ELF-1 (cell line): ENCODE results near the gene EIF4E2.

Source experiments
- DNase-seq: peaks from one replicate; pipeline ENCODE4 v3.0.0-alpha.2; 2016; ENCODE audit warnings: low read depth, low spot score

Gene EIF4E2

DNA sequence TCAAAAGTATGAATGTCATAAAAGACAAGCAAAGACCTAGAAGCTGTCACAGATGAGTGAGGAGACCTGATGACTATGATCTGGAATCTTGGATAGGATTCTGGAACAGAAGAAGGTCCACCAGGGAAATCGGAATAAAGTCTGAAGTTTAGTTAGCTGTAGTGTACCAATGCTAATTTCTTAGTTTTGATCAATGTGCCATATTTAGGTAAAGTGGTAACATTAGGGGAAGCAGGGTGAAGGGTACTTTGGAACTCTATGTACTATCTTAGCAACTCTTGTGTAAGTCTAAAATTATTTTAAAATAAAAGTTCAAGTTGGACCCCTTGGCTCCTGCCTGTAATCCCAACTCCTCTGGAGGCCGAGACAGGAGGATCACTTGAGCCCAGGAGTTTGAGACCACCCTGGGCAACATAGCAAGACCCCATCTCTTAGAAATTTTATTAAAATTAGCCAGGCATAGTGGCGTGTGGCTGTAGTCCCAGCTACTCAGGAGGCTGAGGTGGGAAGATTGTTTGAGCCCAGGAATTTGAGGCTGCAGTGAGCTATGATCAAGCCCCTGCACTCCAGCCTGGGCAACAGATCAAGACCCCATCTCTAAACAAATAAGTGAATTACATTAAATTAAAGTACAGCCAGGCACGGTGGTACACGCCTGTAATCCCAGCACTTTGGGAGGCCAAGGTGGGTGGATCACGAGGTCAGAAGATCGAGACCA lies 47.0 kb downstream of the EIF4E2 start:
- no peak for DNase-seq

GRCh38 chr2:232598293-232598692 lies 47.8 kb downstream of the EIF4E2 start:
- peak; percentile 34 for DNase-seq

DNA sequence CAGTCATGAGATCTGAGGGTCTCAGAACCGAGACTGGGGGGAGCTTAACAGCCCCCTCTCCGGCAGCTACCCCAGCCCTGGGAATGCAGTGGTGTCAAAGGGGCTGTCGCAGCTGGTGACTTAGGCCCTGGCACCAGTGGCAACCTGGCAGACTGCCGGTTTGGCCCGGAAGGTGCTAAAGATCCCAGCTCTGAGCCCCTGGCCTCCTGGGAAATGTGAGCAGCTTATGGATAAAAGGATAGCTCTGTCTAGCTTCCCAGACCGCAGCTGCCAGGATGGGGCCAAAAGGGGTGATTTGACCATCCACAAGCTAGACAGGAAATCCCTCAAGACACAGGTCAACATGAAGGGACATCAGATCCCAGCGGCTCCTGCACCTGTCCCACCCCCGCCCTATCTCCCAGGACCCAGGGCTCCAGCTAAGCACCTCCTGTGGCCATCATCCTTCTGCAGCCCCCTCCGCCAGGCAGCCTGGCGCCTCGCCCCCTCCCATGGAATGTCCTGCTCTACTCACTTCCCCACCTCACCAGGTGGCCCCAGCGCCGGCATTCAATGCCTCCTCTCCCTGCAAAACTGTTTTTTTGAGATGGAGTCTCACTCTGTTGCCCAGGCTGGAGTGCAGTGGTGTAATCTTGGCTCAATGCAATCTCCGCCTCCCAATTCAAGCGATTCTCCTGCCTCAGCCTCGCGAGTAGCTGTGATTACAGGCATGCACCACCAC lies 49.7 kb downstream of the EIF4E2 start:
- peak; percentile 42 for DNase-seq

- DNase-seq: no peak
Observed at GRCh38 chr2:232603283-232603682, 52.8 kb downstream of the EIF4E2 start.

GRCh38 chr2:232604535-232604934 lies 54.0 kb downstream of the EIF4E2 start:
- no peak for DNase-seq

- DNase-seq: no peak
Observed at GRCh38 chr2:232607011-232607410, 56.5 kb downstream of the EIF4E2 start.

DNA sequence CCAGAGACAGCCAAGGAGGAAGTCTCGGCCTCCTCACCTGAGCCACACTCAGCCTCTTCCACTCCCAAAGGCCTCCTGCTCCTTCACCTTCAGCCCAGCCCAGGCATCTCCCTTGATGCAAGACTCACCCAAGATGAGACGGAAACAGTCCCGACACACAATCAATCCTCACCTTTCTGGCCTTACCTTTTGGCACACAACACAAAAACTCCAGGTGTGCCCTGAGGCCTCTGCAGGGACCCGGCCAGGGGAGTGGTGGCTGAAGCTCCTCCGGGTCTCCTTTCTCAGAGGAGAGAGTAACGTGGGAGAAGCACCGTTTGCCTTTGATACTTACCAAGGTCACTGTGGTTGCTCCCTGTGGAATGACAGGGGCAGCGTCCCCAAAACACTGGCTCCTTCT lies 59.1 kb downstream of the EIF4E2 start:
- DNase-seq: peak; percentile 48

DNA sequence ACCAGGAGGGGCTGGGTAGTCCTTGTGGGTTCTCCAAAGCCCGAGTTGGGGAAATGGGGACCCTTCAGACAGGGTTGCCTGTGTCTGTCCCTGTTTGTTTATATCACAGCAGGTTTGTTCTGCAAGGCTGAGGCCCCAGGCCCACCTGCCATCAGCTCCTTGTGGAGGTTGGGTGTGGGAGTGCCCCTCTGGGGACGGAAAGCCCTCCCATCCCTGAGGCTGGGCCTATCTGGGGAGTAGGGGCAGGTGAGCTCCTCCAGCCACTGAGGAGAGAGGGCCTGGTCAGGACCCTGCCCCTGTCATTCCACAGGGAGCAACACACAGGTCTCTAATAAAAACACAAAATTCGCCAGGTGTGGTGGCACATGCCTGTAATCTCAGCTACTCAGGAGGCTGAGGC lies 59.6 kb downstream of the EIF4E2 start:
- peak; percentile 57 for DNase-seq

- DNase-seq: no peak
Observed at GRCh38 chr2:232611061-232611460, 60.6 kb downstream of the EIF4E2 start.

DNA sequence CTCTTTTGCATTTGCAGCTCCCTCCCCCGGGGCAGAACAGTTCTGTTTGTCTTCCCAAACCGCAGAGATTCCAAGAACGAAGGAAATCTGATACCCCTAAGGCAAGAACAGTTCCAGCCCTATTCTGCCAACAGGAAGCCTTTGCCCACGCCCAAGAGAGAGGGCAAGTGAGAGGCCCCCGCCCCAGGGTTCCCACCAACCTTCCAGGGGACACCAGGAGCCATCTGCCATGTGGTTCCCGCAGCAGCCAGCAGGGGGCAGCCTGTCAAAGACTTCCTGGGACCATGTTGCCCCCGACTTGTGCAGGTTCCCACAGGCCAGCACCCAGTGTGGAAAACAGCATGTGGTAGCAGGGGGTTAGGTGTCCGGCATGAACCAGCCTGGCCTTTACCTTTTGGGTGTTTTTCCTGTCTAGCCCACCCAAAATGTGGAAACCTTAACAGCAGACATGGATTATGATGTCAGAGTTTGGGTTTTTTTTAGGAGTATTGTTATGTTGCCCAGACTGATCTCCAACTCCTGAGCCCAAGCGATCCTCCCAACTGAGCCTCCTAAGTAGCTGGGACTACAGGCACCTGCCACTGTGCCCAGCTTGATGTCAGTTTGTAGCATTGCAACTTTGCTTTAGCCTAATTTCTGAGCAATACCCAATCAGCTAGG lies 61.2 kb downstream of the EIF4E2 start:
- DNase-seq: peak; percentile 95

DNA sequence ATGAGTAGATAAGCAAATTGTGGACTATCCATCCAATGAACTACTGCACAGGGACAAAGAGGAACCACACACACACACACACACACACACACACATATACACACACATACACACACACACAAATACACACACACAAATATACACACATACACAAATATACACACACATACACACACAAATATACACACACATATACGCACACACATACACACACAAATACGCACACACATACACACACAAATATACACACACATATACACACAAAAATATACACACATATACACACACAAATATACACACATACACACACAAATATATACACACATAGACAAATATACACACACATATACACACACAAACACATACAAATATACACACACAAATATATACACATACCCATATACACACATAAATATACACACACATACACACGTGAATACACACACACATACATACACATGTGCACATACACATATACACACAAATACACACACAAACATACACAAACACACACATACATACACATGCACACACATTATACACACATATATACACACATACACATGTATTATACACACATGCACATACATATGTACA lies 63.1 kb downstream of the EIF4E2 start:
- DNase-seq: no peak

DNA sequence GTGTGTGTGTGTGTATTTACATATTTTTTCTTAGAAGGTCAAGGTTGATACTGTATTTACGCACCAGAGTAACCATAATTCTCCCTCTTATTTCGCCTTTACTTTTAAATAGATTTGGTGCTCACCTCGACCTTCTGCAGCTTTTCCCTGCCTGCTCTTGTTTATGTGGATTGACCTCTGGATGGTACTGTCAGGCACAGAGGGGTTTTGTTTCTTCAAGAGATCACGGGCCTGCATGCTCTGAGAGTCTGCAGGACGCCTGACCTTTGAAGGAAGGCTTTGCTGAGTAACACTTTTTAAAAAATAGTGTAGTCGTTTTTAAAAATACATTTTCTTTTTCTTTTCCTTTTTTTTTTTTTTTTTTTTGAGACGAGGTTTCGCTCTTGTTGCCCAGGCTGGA lies 64.8 kb downstream of the EIF4E2 start:
- no peak for DNase-seq
